GM23248 (cell line): Measurements from ENCODE around the gene ZNF638. TPM values are rescaled to one million over a fixed set of nuclear protein-coding genes. Genes with fewer than 3 reads are reported as not detected.

Experiments used
- DNase-seq: peaks from one replicate; pipeline ENCODE4 v3.0.0-alpha.2; 2015
- H2AFZ ChIP-seq: fragments of 200-600 bp; sonication (generic); 2 replicates; pipeline ENCODE4 v1.6.1; 2016; ENCODE audit warnings: antibody characterized with exemption
- H3F3A ChIP-seq: fragments of 200-600 bp; sonication (generic); 2 replicates; pipeline ENCODE4 v1.6.1; 2016; ENCODE audit warnings: mild to moderate bottlenecking, antibody characterized with exemption, mixed run types; ENCODE audit not compliant: insufficient read depth
- H3K27ac ChIP-seq: fragments of 200-600 bp; sonication (generic); 2 replicates; pipeline ENCODE4 v1.5.1; 2016; ENCODE audit warnings: mild to moderate bottlenecking
- H3K27me3 ChIP-seq: fragments of 200-600 bp; sonication (generic); replicated peaks from 2 replicates; pipeline ENCODE4 v1.6.1; 2016; ENCODE audit warnings: mild to moderate bottlenecking; ENCODE audit not compliant: insufficient read depth
- H3K36me3 ChIP-seq: fragments of 200-600 bp; sonication (generic); 2 replicates; pipeline ENCODE4 v1.6.1; 2016; ENCODE audit warnings: low read depth, mild to moderate bottlenecking
- H3K4me1 ChIP-seq: fragments of 200-600 bp; sonication (generic); 2 replicates; pipeline ENCODE4 v1.6.1; 2016; ENCODE audit warnings: mild to moderate bottlenecking; ENCODE audit not compliant: insufficient read depth
- H3K4me2 ChIP-seq: fragments of 200-600 bp; sonication (generic); one replicate; pipeline ENCODE4 v1.6.1; 2016; ENCODE audit warnings: mild to moderate bottlenecking; ENCODE audit not compliant: unreplicated experiment
- H3K4me3 ChIP-seq: fragments of 200-600 bp; sonication (generic); 2 replicates; pipeline ENCODE4 v1.5.1; 2016; ENCODE audit warnings: mild to moderate bottlenecking
- H3K79me2 ChIP-seq: fragments of 200-600 bp; sonication (generic); 2 replicates; pipeline ENCODE4 v1.6.1; 2016; ENCODE audit warnings: mild to moderate bottlenecking; ENCODE audit not compliant: insufficient read depth
- H3K9ac ChIP-seq: fragments of 200-600 bp; sonication (generic); 2 replicates; pipeline ENCODE4 v1.6.1; 2016; ENCODE audit warnings: mild to moderate bottlenecking
- H3K9me2 ChIP-seq: fragments of 200-600 bp; sonication (generic); 2 replicates; pipeline ENCODE4 v1.6.1; 2016; ENCODE audit warnings: mixed run types, mild to moderate bottlenecking, moderate library complexity; ENCODE audit not compliant: insufficient read depth
- H3K9me3 ChIP-seq: fragments of 200-600 bp; sonication (generic); one replicate; pipeline ENCODE4 v1.6.1; 2017; ENCODE audit warnings: low read depth
- H4K20me1 ChIP-seq: fragments of 200-600 bp; sonication (generic); 2 replicates; pipeline ENCODE4 v1.6.0; 2016; ENCODE audit not compliant: insufficient read depth
- EZH2 ChIP-seq: fragments of 200-600 bp; sonication (generic); IDR thresholded peaks from 2 replicates; pipeline ENCODE4 v1.6.1; 2018; ENCODE audit warnings: antibody characterized with exemption, mild to moderate bottlenecking; ENCODE audit not compliant: insufficient read depth, poor library complexity, severe bottlenecking
- EZH2phosphoT487 ChIP-seq: fragments of 200-600 bp; sonication (generic); IDR thresholded peaks from 2 replicates; pipeline ENCODE4 v1.6.1; 2018; ENCODE audit warnings: antibody characterized with exemption, moderate library complexity, mild to moderate bottlenecking, low read depth; ENCODE audit not compliant: insufficient read depth
- WGBS, 2 experiments: methylation state at CpG; one replicate each; pipeline ENCODE4 v1.1.6; 2015 to 2017; ENCODE audit warnings: low lambda C conversion rate in 2 of 2, low coverage in 1 of 2; ENCODE audit errors: missing lambda C conversion rate in 2 of 2; 5-methylcytosine and 5-hydroxymethylcytosine counted together
- in situ Hi-C: fragments of 300-500 bp; cut with MboI; formaldehyde crosslinking; loops from 2 replicates; pipeline ENCODE4 v1.15.0; 2020
- polyA plus RNA-seq: library from polyadenylated mRNA; unstranded; fragments of >200 nt; fragmentation: Nextera tagmentation; extraction: Ambion mirVana; gene quantifications from 2 replicates; pipeline ENCODE4 v1.2.1, GENCODE V29; 2016
- total RNA-seq: library from RNA; depleted of rRNA; stranded (reverse); fragments of >200 nt; shearing (Covaris generic); gene quantifications from 2 replicates; pipeline ENCODE4 v1.2.3, GENCODE V29; 2014

ZNF638 gene
- total and polyA plus RNA-seq, 2 experiments from 2014 or later: 44.0 to 83.0 TPM

DNA sequence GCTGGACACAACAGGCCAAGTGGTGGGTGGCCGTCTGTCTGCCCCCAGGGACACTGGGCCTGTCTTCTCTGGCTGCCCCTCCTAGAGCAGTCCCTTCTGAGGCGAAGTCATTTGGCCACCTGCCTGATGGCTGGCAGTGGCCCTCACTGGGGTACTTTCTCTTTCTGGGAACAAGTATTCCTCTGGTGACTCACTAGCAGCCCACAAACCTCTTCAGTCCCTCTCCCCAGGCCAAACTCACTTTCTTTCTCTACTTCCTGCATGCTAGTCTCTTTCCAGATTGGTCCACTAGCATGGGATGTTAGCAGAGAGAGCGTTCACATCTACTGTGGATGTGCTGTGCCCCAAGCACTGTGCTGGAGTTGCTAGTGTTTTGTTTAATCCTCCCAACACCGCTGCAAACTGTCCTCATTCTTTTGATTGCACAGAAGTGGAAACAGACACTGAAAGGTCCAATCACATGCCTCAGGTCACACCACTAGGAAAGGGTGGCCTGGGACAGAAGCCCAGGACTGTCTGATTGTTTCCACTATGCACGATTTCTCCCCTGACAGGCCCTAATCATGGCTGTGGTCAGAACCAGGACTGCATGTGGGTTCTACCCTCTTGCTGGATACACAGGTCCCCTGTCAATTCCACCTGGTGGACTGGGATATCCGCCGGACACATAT, 127.0 kb downstream of the ZNF638 start:
- Histone ChIP-seq H3K4me1 (no peaks in the 10 kb centered on the region), H3K4me2 (no peak overlapping the region), H3K4me3 (no peak overlapping the region), H3K36me3 (no peaks in the 10 kb centered on the region), H3K79me2 (no peaks in the 10 kb centered on the region), H3K9me2 (no peaks in the 10 kb centered on the region), H3K27me3 (peaks cover 11% of the 10 kb centered on the region; the same call in 1 of the 2 replicates), H2AFZ (no peak overlapping the region), H3K9ac (no peak overlapping the region), H4K20me1 (no peaks in the 10 kb centered on the region), H3K27ac (no peak overlapping the region), H3K9me3 (no peaks in the 10 kb centered on the region), H3F3A (no peaks in the 10 kb centered on the region)
- TF ChIP-seq EZH2: no peak
- 59 to 64% methylated on average over 7 of the region's 7 CpGs for WGBS, 2 experiments
- peak; percentile 57 for DNase-seq
- in situ Hi-C loops: no loop called here

DNA sequence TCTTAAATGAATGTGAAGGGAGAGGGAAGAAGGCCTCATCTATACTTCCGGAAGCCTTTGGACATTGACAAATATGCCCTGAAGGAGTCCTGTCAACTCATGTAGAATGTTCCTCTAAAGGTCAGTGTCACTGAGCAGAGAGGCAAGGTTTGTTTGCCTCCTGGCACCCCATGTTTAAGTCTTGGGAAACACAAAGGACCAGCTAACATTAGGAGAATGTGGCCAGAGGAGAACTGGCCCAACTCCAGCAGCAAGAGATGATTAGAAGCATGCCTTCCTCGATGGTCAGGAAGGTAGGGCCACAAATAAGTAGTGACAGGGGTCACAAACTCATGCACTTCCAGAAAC, 127.5 kb downstream of the ZNF638 start:
- no peak for TF ChIP-seq EZH2
- TF ChIP-seq EZH2phosphoT487: no peak
- Histone ChIP-seq H3K4me2 (no peak overlapping the region), H3K36me3 (no peaks in the 10 kb centered on the region), H3K9ac (no peak overlapping the region), H3K27ac (no peak overlapping the region), H3F3A (no peaks in the 10 kb centered on the region), H3K4me3 (no peak overlapping the region), H4K20me1 (no peaks in the 10 kb centered on the region), H3K9me2 (no peaks in the 10 kb centered on the region), H3K4me1 (no peaks in the 10 kb centered on the region), H3K79me2 (no peaks in the 10 kb centered on the region), H3K9me3 (no peaks in the 10 kb centered on the region), H2AFZ (no peak overlapping the region), H3K27me3 (peaks cover 11% of the 10 kb centered on the region; the same call in 1 of the 2 replicates)
- peak; percentile 25 for DNase-seq
- in situ Hi-C loops: no loop called here
- 73 to 74% methylated on average over 2 of the region's 2 CpGs for WGBS, 2 experiments

DNA sequence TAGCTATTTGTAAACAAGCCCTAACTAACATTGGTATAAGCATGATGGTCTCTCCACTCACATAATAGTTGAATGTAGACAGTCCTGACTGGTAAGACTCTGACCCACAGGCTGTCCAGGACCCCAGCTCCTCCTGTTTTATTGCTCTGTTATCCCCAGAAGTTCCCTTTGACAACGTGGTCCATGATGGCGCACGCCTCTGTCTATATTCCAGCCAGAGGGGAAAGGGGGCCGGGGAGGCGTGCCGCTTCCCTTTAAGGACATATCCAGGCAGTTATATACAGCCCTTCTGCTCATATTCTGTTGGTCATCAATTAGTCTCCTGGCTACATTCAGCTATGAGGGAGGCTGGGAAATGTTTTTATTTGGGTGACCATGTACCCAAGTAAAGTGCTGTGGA, 128.5 kb downstream of the ZNF638 start:
- H3K27me3 ChIP-seq: peaks cover 15% of the 10 kb centered on the region
- H3K9ac ChIP-seq: no peak overlapping the region
- H3K27ac ChIP-seq: no peak overlapping the region
- no peak overlapping the region for H3K4me2 ChIP-seq
- no peak overlapping the region for H3K4me3 ChIP-seq
- no peak for DNase-seq
- no peaks in the 10 kb centered on the region for H3K36me3 ChIP-seq
- no peaks in the 10 kb centered on the region for H3F3A ChIP-seq
- whole genome bisulfite sequencing, 2 experiments: 70 to 82% methylated on average over 6 of the region's 6 CpGs
- no peaks in the 10 kb centered on the region for H3K79me2 ChIP-seq
- no peaks in the 10 kb centered on the region for H3K4me1 ChIP-seq
- in situ Hi-C loops: no loop called here
- H2AFZ ChIP-seq: no peak overlapping the region
- TF ChIP-seq EZH2: no peak
- no peak for TF ChIP-seq EZH2phosphoT487
- no peaks in the 10 kb centered on the region for H4K20me1 ChIP-seq
- no peaks in the 10 kb centered on the region for H3K9me2 ChIP-seq
- no peaks in the 10 kb centered on the region for H3K9me3 ChIP-seq

DNA sequence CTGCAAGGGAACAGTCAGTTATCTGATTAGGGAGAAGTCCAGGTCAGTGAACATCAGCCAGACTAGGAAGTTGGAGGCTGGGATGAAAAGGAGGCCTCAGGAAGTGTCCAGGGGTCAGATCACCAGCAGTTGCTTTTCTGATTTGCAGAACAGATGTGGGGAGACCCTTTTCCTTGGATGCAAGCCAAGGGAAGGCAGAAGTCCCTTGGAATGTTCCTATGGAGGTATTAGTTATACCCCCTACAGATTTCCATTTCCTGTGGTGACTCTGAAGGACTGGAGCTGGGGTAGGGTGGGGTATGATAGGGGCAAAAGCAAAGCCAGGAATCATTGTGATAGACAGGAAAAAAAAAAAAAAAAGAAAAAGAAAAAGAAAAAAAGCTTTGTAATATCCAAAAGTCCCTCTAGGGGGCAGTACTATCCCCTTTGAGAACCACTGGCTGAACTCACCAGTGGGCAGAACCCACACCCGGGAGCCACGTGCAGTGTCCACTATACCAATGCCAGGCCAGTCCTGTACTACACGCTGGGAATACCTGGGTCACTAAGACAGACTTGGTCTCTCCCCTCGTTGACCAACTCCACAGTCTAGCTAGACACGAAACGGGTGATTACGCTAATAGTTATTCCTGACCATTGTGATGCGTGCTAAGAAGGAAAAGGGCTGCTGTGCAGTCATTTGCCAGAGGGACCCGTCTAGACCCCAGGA, 129.2 kb downstream of the ZNF638 start:
- in situ Hi-C loops: no loop called here
- DNase-seq: peak; percentile 59

More for the DNA sequence above, 129.2 kb downstream of the ZNF638 start:
- no peak for TF ChIP-seq EZH2phosphoT487
- no peak for TF ChIP-seq EZH2
- Histone ChIP-seq H3K4me1 (no peaks in the 10 kb centered on the region), H4K20me1 (no peaks in the 10 kb centered on the region), H3K9me2 (no peaks in the 10 kb centered on the region), H3F3A (no peaks in the 10 kb centered on the region), H3K79me2 (no peaks in the 10 kb centered on the region), H3K4me3 (no peak overlapping the region), H3K9me3 (no peaks in the 10 kb centered on the region), H2AFZ (no peak overlapping the region), H3K27me3 (peaks cover 22% of the 10 kb centered on the region), H3K4me2 (no peak overlapping the region), H3K27ac (no peak overlapping the region), H3K36me3 (no peaks in the 10 kb centered on the region), H3K9ac (no peak overlapping the region)
- 52 to 59% methylated on average over 9 of the region's 9 CpGs for WGBS, 2 experiments
